ENCODE results near the gene B9D2. TPM values are rescaled to one million over a fixed set of nuclear protein-coding genes. Genes with fewer than 3 reads are reported as not detected.
"Not testable (repeated sequence)": the region's sequence is repeated elsewhere in the genome, so short reads cannot be mapped to it uniquely, and the experiment has no call there.

Gene B9D2
- total RNA-seq, 1 donor from 2014 or later = 5.3 TPM

DNA sequence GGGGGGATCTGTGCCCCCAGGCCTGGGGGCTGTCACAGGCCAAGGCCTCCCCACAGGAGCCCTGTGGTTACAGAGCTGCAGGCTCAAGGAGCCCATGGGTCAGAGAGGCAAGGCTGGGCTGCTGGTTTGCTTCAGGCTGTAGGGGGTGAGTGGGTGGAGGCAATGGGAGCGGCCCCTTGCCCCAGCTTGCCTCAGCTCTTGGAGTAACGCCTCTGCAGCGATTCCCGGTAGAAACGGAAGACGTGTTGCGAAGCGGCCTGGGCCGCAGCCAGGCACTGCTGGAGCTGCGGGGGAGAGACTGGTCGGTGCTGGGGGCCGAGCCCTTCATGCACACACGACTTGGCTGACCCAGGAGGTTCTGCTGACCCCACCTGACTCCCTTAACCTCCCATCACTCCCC lies 22.5 kb upstream of the B9D2 start:
- DNase-seq = no peak

DNA sequence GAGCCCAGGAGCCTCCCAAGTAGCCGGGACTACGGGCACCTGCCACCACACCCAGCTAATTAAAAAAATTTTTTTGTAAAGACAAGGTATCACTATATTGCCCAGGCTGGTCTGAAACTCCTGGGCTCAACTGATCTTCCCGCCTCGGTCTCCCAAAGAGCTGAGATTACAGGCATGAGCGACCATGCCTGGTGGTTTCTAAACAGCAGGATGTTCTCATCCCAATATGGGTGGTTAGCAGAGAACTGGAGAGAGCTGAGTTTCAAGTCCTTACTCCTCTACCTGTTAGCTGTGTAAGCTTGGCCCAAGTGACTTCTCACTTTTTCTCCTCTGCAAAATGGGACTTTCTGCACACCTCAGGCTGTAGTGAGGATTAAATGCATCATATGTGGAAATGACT lies 20.4 kb upstream of the B9D2 start:
- no peak for DNase-seq

DNA sequence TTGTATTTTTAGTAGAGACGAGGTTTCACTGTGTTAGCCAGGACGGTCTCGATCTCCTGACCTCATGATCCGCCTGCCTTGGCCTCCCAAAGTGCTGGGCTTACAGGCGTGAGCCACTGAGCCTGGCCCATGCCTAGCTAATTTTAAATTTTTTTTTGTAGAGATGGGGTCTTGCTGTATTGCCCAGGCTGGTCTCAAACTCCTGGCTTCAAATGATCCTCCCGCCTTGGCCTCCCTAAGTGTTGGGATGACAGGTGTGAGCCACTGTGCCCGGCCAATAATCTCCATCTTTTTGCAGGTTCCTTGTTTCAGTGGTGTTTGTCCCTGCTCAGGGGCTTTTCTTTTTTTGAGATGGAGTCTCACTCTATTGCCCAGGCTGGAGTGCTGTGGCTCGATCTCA lies 17.6 kb upstream of the B9D2 start:
- DNase-seq = not testable (repeated sequence)

DNA sequence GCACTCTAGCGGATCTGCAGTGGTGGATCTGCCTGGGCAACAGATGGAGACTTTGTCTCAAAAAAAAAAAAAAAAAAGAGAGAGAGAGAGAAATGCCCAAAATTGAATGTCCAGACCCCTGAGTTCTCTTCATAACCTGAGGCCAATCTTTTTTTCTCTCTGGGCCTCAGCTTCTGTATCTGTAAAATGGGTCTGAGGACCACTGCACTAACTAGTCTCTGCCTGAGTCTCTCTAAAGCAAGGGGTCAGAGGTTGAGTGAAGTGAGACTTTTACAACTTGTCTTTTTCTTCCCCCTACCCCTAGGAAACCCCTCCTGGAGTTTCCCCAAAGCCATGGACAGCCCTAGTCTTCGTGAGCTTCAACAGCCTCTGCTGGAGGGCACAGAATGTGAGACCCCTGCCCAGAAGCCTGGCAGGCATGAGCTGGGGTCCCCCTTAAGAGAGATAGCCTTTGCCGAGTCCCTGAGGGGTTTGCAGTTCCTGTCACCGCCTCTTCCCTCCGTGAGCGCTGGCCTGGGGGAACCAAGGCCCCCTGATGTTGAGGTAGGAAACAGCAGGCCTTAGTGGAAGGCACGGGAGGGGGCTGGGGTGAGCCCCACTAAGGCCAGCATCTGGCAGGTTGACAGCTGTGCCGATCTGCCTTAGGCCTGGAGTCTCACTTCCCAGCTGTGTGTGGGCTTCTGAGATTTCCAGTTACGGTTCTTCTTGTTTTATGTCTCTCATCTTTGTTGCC lies 14.2 kb upstream of the B9D2 start:
- DNase-seq = no peak

DNA sequence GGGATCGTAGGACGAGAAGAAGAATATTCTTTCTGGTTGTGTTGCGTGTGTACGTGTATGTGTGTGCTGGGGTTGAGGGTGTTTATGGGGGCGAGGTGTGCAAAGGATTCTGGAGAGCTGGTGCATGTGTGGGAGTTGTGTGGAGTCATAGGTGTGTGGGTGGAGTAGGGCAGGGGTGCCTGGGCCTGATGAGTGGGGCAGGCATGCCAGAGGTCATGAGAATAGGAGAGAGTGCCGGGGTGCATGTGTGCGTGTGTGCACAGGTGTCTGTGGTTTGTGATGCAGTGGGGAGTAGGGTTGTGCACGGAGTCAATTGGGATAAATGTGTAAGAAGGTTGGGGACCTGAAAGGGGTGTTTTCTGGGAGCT lies 13.0 kb upstream of the B9D2 start:
- no peak for DNase-seq

DNA sequence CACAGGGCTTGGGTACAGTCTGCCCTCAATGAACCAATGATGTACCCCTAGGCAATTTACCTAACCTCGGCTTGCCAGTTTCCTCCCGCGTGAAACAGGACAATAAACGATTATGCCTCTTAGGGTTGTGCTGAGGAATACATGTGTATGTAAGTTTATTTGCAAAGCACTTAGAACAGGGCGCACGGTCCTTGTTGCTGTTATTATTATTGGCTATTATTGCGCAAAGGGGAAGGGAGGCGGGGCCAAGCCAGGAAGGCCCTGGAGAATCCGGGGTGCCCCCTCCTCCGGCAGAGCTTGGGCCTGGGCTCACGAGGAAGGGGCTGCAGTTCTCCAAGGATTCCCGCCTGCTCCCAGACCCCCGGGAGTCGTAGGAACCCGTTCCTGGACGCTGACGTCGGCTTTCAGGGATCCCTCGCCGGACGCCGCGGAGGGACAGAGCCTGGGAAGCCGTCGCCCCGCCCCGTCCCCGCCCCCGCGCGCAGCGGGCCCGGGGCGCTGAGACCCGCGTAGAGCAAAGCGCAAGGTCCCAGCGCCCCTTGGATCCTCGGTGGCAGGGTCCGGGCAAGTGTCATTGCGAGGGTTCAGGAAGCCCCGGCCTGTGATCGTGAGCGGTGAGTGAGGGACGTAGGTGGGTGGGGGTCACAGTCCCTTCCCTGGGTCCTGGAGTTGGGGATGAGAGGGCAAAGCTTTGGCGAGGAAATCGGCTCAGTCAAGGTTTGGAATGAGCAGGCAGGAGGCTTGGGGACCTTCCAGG lies 12.5 kb upstream of the B9D2 start, which contains the start of gene TMEM91:
TMEM91 (plus strand) TSS at position 293 of the 757 bp plus-strand sequence. CDS start 1,777 bp downstream, outside the sequence.
- no peak for DNase-seq

DNA sequence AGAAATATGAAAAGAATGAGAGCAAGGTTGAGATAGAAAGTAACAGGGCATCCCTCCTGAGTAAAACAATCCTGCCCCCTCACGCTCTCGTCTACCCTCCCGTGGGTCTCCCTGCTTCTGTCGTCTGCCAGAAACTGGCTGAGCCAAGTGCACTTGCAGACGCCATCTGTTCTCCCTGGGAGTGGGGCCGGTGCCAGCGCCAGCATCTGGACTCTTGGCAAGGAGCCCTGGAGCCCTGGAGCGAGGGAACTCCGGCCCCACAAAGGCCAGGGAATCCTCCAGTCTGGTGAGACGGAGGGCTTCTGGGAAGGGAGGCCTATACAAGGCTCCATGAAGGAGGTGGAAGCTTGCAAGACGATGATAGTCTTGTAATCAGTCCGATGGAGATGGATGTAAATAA lies 10.0 kb upstream of the B9D2 start:
- DNase-seq = peak; percentile 68

DNA sequence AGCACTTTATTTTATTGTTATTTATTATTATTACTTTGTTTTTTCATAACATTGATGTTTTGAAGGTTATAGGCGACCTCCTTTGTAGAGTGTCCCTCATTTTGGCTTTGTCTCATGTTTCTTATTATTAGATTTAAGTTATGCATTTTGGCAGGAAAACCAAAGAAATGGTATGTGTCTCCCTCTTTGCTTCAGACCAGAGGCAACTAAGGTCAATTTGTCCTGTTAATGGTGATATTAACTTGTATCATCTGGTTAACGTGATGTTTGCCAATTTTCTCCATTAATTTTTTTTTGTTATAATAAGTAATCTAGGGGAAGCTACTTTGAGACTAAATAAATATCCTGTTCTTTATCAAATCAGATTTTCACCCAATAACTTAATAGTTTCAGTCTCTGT lies 8.6 kb upstream of the B9D2 start:
- no peak for DNase-seq

DNA sequence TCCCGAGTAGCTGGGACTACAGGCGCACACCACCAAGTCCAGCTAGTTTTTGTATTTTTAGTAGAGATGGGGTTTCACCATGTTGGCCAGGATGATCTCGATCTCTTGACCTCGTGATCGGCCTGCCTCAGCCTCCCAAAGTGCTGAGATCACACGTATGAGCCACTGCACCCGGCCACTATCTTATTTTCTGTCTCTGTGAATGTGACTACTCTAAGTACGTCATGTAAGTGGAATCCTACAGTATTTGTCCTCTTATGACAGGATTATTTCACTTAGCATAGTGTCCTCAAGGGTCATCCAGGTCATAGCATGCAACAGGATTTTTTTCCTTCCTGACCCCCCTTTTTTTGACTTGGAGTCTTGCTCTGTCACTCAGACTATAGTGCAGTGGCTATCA lies 7.6 kb upstream of the B9D2 start:
- no peak for DNase-seq

DNA sequence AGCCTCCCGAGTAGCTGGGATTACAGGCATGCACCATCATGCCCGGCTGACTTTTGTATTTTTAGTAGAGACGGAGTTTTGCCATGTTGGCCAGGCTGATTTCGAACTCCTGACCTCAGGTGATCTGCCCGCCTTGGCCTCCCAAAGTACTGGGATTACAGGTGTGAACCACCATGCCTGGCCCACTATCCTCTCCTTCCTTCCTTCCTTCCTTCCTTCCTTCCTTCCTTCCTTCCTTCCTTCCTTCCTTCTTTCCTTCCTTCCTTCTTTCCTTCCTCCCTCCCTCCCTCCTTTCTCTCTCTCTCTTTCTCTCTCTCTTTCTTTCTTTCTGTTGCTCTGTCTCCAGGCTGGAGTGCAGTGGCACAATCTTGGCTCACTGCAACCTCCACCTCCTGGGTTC lies 7.2 kb upstream of the B9D2 start:
- not testable (repeated sequence) for DNase-seq

DNA sequence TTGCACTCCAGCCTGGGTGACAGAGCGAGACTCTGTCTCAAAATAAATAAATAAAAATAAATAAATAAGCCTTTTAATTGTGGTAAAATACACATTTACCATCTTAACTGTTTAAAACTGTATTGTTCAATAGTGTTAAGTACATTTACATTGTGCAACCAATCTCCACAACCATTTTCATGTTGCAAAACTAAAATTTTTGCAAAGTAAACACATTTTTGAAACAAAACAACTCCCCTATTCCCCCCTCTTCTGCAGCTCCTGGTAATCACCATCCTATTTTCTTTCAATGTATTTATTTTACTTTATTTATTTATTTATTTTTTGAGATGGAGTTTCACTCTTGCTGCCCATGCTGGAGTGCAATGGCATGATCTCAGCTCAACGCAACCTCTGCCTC lies 5.8 kb upstream of the B9D2 start:
- no peak for DNase-seq

DNA sequence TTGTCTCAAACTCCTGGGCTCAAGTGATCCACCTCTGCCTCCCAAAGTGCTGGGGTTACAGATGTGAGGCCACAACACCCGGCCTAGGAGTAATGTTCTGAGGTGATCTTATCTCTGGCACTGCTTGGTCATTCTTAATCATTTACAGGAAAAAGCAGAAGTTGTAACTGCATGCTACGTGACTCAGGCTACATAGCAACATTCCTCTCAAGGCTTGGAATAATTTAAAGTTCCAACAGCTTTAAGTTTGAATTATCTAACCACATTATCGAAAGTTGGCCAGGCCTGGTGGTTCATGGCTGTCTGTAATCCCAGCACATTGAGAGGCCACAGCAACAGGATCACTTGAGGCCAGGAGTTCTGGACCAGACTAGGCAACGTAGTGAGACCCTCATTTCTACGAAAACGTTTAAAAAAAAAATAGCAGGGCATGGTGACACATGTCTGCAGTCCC lies 3.9 kb upstream of the B9D2 start:
- no peak for DNase-seq

DNA sequence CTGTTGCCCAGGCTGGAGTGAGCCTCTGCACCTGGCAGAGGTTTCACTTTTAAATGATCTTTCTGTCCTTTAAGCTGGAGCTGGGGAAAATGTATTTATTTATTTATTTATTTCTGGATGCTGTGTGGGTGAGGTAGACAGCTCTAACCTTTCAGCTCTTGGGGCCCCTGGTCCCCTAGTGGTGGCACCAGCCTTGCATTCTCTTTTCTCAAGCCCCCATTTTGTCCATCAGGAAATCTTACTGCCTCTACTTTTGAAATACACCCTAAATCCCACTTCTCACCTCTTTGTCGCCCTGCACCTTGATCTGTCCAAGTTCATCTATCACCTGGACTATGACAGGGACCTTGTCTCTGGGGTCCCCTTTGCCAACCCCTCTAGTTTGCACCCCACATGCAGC lies 2.1 kb upstream of the B9D2 start:
- no peak for DNase-seq

DNA sequence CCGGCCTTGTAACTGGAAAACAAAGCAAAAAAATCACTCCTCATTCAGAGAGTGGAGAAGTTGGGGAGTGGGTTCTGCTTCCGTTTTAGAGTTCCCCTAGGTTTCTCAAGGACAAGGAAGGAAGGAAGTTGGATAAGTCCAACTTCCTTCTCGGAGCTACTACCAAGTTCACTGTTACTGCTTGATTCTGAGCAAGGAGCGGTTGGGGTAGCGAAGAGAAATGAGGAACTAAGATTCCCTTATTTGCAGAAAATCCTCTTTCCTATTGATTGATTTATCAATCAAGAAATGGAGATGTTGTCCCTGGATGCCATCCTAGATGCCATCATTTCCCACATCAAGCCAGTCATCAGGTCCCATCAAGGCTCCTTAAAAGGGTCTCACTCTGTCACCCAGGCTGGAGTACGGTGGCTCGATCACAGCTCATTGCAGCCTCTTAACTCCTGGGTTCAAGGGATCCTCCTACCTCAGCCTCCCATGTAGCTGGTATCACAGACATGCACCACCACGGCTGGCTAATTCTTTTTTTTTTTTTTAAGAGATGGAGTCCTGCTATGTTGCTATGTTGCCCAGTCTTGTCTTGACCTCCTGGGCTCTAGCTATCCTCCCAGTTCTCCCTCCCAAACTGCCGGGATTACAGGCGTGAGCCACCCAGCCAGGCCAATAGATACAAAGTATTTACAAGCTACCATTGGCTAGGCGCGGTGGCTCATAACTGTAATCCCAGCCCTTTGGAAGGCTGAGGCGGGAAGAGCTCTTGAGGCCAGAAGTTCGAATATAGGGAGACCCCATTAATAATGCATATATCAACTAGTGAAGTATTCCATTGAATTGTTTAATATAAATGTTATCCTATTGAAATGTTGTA lies 809 bp upstream of the B9D2 start:
- DNase-seq = no peak

DNA sequence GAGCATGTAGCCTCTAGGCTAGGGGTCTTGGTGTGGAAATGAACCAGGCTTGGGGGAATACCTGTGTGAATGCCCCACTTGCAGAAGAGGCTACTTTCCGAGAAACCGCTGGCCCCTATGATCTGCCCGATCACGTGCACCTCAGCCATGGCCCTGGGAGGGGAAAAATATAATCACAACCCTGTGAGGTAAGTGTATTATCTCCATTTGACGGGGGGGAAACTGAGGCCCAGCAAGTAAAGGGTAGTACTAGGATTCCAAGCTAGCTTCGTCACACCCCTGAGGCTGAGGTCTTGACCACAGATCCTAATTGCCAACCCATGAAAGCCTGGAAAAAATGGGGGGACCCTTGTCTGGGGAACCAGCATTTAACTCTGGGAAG lies 587 bp downstream of the B9D2 start:
- no peak for DNase-seq

DNA sequence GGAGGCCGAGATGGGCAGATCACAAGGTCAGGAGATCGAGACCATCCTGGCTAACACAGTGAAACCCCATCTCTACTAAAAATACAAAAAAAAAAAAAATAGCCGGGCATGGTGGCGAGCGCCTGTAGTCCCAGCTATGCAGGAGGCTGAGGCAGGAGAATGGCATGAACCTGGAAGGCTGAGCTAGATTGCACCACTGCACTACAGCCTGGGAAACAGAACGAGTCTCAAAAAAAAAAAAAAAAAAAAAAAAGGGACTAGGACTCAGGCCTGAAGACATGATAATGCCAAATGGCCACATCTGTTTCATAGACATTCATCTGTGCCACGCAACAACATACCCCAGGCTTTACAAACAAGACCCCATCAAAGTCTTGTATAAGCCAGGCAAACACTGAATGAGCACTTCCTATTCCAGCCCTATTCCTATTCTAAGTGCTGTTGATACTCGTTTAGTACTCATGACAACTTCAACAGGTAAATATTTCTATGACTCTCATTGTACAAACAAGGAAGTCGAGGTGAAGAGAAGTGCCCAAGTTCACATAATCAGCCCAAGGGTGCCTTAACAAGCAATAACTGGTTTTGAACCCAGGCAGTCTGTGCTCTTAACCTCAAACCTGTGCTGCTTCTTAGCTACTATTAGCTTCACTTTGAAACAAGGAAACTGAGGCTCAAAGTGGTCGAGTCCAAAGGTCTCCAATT lies 1.7 kb downstream of the B9D2 start:
- DNase-seq = no peak

DNA sequence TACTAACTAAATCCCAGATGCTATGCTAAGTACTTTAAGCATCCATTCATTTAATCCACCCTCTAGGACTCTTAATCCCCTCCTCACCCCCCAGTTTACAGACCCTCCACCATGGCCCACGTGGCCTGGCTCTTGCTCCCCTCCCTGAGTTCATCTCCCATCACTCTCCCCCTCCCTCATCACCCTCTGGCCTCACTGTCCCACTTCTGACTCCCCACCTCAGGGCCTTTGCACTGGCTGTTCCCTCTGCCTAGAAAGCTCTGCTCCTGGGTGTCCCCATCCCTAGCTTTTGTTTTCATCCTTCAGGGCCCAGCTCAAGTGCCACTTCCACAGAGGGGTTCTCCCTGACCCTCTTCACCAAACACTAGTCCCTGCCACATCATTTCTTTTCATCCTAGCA lies 4.2 kb downstream of the B9D2 start:
- no peak for DNase-seq

DNA sequence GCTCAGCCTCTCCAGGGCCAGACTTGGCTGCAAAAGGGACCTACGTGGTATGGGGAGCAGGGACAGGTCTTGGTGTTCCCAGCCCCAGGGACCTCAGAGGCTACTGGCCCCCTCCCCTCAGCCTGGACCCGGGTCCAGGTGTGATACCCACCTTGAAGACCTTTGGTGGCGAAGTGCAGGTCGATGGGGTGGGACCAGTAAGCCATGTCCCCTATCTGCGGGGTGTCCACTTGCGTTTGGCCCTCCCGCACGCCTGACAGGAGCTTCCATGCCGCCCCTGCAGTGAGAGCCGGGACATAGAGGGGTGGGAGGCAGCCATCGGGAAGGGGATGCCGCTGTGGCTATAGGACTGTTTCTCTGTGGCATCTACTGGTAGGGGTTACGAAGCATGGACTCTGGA lies 6.2 kb downstream of the B9D2 start:
- DNase-seq = no peak

DNA sequence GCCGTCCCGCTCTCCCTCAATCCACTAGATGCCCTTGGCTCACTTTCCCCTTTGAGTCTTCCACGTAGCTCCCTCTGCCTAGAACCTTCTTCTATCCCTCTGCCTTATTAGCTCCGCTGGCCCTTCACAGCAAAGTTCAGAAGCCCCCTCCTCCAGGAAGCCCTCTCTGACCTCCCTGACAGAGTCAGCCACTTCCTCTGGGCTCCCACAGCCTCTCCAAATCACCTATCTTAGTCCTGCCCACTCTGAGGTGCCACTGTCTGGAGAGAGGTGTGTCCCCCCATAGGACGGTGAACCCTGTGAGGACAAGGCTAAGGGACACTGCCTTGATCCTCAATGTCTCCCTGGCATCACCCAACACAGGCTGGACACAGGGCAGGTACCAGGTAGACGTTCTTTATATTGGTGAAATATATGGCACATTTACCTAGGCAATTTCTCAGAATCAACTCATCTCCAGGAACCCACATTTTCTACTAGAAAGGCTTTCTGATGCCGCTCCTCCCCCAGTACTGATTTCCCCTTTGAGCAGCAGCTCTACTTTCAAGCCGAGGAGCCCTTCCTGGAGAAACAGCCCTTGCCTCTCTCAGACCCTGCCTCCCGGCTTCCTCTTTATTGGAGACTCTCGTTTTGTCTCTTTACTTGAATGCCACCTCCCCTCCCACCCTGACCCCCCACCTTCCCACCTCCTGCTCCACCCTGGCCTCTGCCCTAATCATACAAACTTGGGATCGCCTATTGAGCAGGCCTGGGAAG lies 6.8 kb downstream of the B9D2 start:
- no peak for DNase-seq

DNA sequence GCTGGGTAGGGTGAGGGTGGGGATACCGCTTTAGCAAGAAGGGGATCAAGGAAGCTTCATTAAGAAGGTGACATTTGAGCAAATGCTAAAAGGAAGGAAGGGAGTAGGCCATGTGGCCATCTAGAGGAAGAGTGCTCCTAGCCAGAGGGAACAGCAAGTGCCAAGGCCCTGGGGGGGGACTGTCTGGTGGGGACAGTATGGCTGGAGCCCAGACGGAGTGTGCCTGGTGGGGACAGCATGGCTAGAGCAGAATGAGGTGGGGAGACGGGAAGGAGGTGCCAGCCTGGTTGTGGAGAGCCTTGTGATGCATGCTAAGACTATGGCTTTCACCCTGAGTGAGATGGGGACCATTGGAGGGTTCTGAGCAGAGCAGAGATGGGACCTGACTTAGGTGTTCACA lies 8.1 kb downstream of the B9D2 start:
- DNase-seq = no peak

DNA sequence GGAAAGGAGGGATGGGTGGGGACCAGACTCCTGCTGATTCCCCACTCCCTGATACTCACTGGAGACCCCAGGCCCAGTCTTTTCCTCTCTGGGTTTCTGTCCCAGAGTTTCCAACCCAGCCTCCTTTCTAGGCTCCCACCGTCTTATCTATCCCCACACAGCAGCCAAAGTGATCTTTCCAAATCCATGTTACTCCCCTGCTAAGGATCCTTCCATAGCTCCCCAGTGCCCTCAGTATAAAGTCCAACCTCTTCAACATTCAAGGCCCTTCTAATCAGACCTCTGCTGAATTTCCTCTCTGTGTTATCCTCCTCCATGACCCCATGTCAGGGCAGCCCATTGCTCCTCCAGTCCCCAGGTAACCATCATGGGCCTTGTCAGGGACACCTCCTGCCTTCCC lies 8.9 kb downstream of the B9D2 start:
- no peak for DNase-seq

All from occipital lobe (tissue), 2 donors.